ENCODE results near the gene GLOD4. TPM values are rescaled to one million over a fixed set of nuclear protein-coding genes. Genes with fewer than 3 reads are reported as not detected.
A peak's percentile ranks its signal among the peaks of the same experiment; 100 is the strongest.
"Not testable (repeated sequence)": the region's sequence is repeated elsewhere in the genome, so short reads cannot be mapped to it uniquely, and the experiment has no call there.

GLOD4 gene
- polyA plus RNA-seq, 6 donors from 2014 or later = 68.9 to 83.9 (median 81.3) TPM

- H3K27ac Mint-ChIP-seq = peak within 1 kb of the TSS; percentile 96 to 100 (median 98)
- ATAC-seq (ENCODE audit: low read depth in 2 of 2) = peak; percentile 78 to 79
- H3K9me3 Mint-ChIP-seq = no peaks in the 10 kb centered on the region
- H3K36me3 Mint-ChIP-seq = no peaks in the 10 kb centered on the region
- H3K4me3 Mint-ChIP-seq = peak within 1 kb of the TSS; percentile 91 to 97 (median 96)
- peaks cover 37 to 41% (median 38%) of the 10 kb centered on the region in 3 donors for H3K4me1 Mint-ChIP-seq
- H3K27me3 Mint-ChIP-seq = no peaks in the 10 kb centered on the region
- DNase-seq = peak; percentile 99
Observed at GRCh38 chr17:752002-752619, 30.0 kb downstream of the GLOD4 start, which contains the start of gene GEMIN4. Gene GEMIN4, minus strand, starts transcription at chr17:752264. Its CDS starts 122 bp downstream, at chr17:752142.

GRCh38 chr17:751269-752001, 30.6 kb downstream of the GLOD4 start:
- Mint-ChIP-seq H3K4me3 (peak overlapping the region; percentile 91 to 97 (median 96)), H3K27me3 (no peaks in the 10 kb centered on the region), H3K4me1 (peaks cover 37 to 41% (median 38%) of the 10 kb centered on the region in 3 donors), H3K9me3 (no peaks in the 10 kb centered on the region), H3K27ac (peak overlapping the region; percentile 94 to 100 (median 98)), H3K36me3 (no peaks in the 10 kb centered on the region)
- ATAC-seq (ENCODE audit: low read depth in 2 of 2) (peak; percentile 56 to 59), DNase-seq (peak; percentile 70)

- no peaks in the 10 kb centered on the region for H3K36me3 Mint-ChIP-seq
- peak overlapping the region; percentile 43 to 97 (median 95) for H3K4me3 Mint-ChIP-seq
- no peaks in the 10 kb centered on the region for H3K9me3 Mint-ChIP-seq
- H3K27me3 Mint-ChIP-seq = no peaks in the 10 kb centered on the region
- no peak for ATAC-seq (ENCODE audit: low read depth in 2 of 2)
- DNase-seq = no peak
- peak overlapping the region; percentile 9 to 98 (median 96) for H3K27ac Mint-ChIP-seq
- peaks cover 37 to 41% (median 38%) of the 10 kb centered on the region in 3 donors for H3K4me1 Mint-ChIP-seq
Observed at GRCh38 chr17:750431-751037, 31.5 kb downstream of the GLOD4 start.

GRCh38 chr17:749359-749758, 32.7 kb downstream of the GLOD4 start:
- H3K36me3 Mint-ChIP-seq; DNase-seq; H3K9me3 Mint-ChIP-seq; H3K27me3 Mint-ChIP-seq; ATAC-seq (ENCODE audit: low read depth in 2 of 2): not testable (repeated sequence)
- peak overlapping the region in 4 of 8 donors; percentile 8 to 74 (median 44) for H3K4me3 Mint-ChIP-seq
- H3K4me1 Mint-ChIP-seq = peaks cover 37 to 41% (median 38%) of the 10 kb centered on the region in 3 donors
- peak overlapping the region in 2 of 6 donors; percentile 56 to 81 for H3K27ac Mint-ChIP-seq

GRCh38 chr17:748604-749003, 33.5 kb downstream of the GLOD4 start:
- not testable (repeated sequence) for ATAC-seq (ENCODE audit: low read depth in 2 of 2); H3K27me3 Mint-ChIP-seq; DNase-seq; H3K27ac Mint-ChIP-seq; H3K9me3 Mint-ChIP-seq; H3K36me3 Mint-ChIP-seq
- peak overlapping the region in 1 of 8 donors; percentile 22 for H3K4me3 Mint-ChIP-seq
- peaks cover 37 to 41% (median 38%) of the 10 kb centered on the region in 3 donors for H3K4me1 Mint-ChIP-seq

- Mint-ChIP-seq H3K36me3 (no peaks in the 10 kb centered on the region), H3K4me3 (peak overlapping the region in 2 of 8 donors; percentile 29 to 56), H3K4me1 (peaks cover 31 to 36% (median 32%) of the 10 kb centered on the region in 3 donors), H3K27ac (no peak overlapping the region), H3K27me3 (no peaks in the 10 kb centered on the region), H3K9me3 (no peaks in the 10 kb centered on the region)
- ATAC-seq (ENCODE audit: low read depth in 2 of 2) (no peak), DNase-seq (no peak)
Observed at GRCh38 chr17:746783-747629, 35.1 kb downstream of the GLOD4 start.

GRCh38 chr17:746181-746580, 35.9 kb downstream of the GLOD4 start:
- Mint-ChIP-seq H3K4me3 (no peak overlapping the region), H3K36me3 (no peaks in the 10 kb centered on the region), H3K27me3 (no peaks in the 10 kb centered on the region), H3K4me1 (peaks cover 29 to 36% (median 30%) of the 10 kb centered on the region in 3 donors), H3K27ac (no peak overlapping the region), H3K9me3 (no peaks in the 10 kb centered on the region)
- DNase-seq (no peak), ATAC-seq (ENCODE audit: low read depth in 2 of 2) (no peak)

GRCh38 chr17:745406-745805, 36.7 kb downstream of the GLOD4 start:
- ATAC-seq (ENCODE audit: low read depth in 2 of 2) = no peak
- H3K36me3 Mint-ChIP-seq = no peaks in the 10 kb centered on the region
- peaks cover 28 to 36% (median 28%) of the 10 kb centered on the region in 3 donors for H3K4me1 Mint-ChIP-seq
- no peak overlapping the region for H3K4me3 Mint-ChIP-seq
- H3K27me3 Mint-ChIP-seq = no peaks in the 10 kb centered on the region
- DNase-seq = no peak
- H3K27ac Mint-ChIP-seq = no peak overlapping the region
- no peaks in the 10 kb centered on the region for H3K9me3 Mint-ChIP-seq

- H3K4me1 Mint-ChIP-seq = peaks cover 27 to 36% (median 27%) of the 10 kb centered on the region in 3 donors
- no peaks in the 10 kb centered on the region for H3K9me3 Mint-ChIP-seq
- DNase-seq (no peak), ATAC-seq (ENCODE audit: low read depth in 2 of 2) (no peak)
- H3K27ac Mint-ChIP-seq = no peak overlapping the region
- H3K27me3 Mint-ChIP-seq = no peaks in the 10 kb centered on the region
- no peak overlapping the region for H3K4me3 Mint-ChIP-seq
- no peaks in the 10 kb centered on the region for H3K36me3 Mint-ChIP-seq
Observed at GRCh38 chr17:744937-745336, 37.1 kb downstream of the GLOD4 start.

GRCh38 chr17:743139-743538, 38.9 kb downstream of the GLOD4 start:
- ATAC-seq (ENCODE audit: low read depth in 2 of 2) (no peak), DNase-seq (no peak)
- no peaks in the 10 kb centered on the region for H3K9me3 Mint-ChIP-seq

GRCh38 chr17:742147-742793, 39.8 kb downstream of the GLOD4 start:
- no peak overlapping the region for H3K4me3 Mint-ChIP-seq
- DNase-seq (no peak), ATAC-seq (ENCODE audit: low read depth in 2 of 2) (no peak)
- H3K27me3 Mint-ChIP-seq = no peaks in the 10 kb centered on the region
- peak overlapping the region in 5 of 6 donors; percentile 36 to 90 (median 89) for H3K27ac Mint-ChIP-seq
- no peaks in the 10 kb centered on the region for H3K36me3 Mint-ChIP-seq
- H3K9me3 Mint-ChIP-seq = no peaks in the 10 kb centered on the region
- H3K4me1 Mint-ChIP-seq = peaks cover 12 to 23% (median 14%) of the 10 kb centered on the region in 3 donors

More at GRCh38 chr17:743139-743538, 38.9 kb downstream of the GLOD4 start:
- no peaks in the 10 kb centered on the region for H3K36me3 Mint-ChIP-seq
- H3K4me3 Mint-ChIP-seq = no peak overlapping the region
- peak overlapping the region in 4 of 6 donors; percentile 53 to 90 (median 82) for H3K27ac Mint-ChIP-seq
- no peaks in the 10 kb centered on the region for H3K27me3 Mint-ChIP-seq
- peaks cover 16 to 28% (median 18%) of the 10 kb centered on the region in 3 donors for H3K4me1 Mint-ChIP-seq

GRCh38 chr17:740240-741017, 41.7 kb downstream of the GLOD4 start:
- Mint-ChIP-seq H3K36me3 (no peaks in the 10 kb centered on the region), H3K4me1 (peaks cover 12 to 23% (median 14%) of the 10 kb centered on the region in 3 donors), H3K27me3 (no peaks in the 10 kb centered on the region), H3K27ac (peak overlapping the region; percentile 90 to 96 (median 92)), H3K9me3 (no peaks in the 10 kb centered on the region), H3K4me3 (peak overlapping the region; percentile 30 to 76 (median 62))
- ATAC-seq (ENCODE audit: low read depth in 2 of 2) (peak; percentile 93 to 95), DNase-seq (peak; percentile 84)

Data from naive B cell (primary cell).